ENCODE measurements around the gene GPR21.

The GPR21 gene

GRCh38 chr9:123073441-123073840, 40.0 kb downstream of the GPR21 start:
- no peaks in the 10 kb centered on the region for H3K79me2 ChIP-seq (ENCODE audit: insufficient read depth, low read length)
- TF ChIP-seq CTCF (IDR thresholded peaks at IDR 0.05; ENCODE audit: insufficient read depth, low read length, poor library complexity, severe bottlenecking) (no peak), EZH2phosphoT487 (conservative IDR thresholded peaks at IDR 0.05; ENCODE audit: low read length) (no peak)
- H3K9ac ChIP-seq (ENCODE audit: low read length) = no peak overlapping the region
- H3K9me3 ChIP-seq (ENCODE audit: insufficient read depth, low read length) = no peaks in the 10 kb centered on the region
- H4K20me1 ChIP-seq (ENCODE audit: low read depth, low read length) = no peaks in the 10 kb centered on the region
- H3F3A ChIP-seq (ENCODE audit: insufficient read depth) = peaks cover 8% of the 10 kb centered on the region; the same call in 1 of the 2 replicates
- H2AFZ ChIP-seq (ENCODE audit: low read depth, low read length, severe bottlenecking) = no peak overlapping the region
- H3K27me3 ChIP-seq (ENCODE audit: low read length) = no peaks in the 10 kb centered on the region
- no peak overlapping the region for H3K4me2 ChIP-seq (ENCODE audit: low read depth, low read length, poor library complexity, severe bottlenecking)
- peaks cover 16% of the 10 kb centered on the region for H3K36me3 ChIP-seq (ENCODE audit: low read length)
- H3K9me2 ChIP-seq (replicated peaks; ENCODE audit: insufficient read depth, low read length) = no peaks in the 10 kb centered on the region
- H3K4me3 ChIP-seq (ENCODE audit: insufficient read depth, low read length, poor library complexity, severe bottlenecking) = no peak overlapping the region
- no peak overlapping the region for H3K27ac ChIP-seq (ENCODE audit: low read depth, low read length)

- H3K9me2 ChIP-seq (replicated peaks; ENCODE audit: insufficient read depth, low read length) = no peaks in the 10 kb centered on the region
- H4K20me1 ChIP-seq (ENCODE audit: low read depth, low read length) = no peaks in the 10 kb centered on the region
- H3F3A ChIP-seq (ENCODE audit: insufficient read depth) = peaks cover 8% of the 10 kb centered on the region; the same call in 1 of the 2 replicates
- no peak overlapping the region for H3K27ac ChIP-seq (ENCODE audit: low read depth, low read length)
- H3K9ac ChIP-seq (ENCODE audit: low read length) = no peak overlapping the region
- H3K9me3 ChIP-seq (ENCODE audit: insufficient read depth, low read length) = no peaks in the 10 kb centered on the region
- no peak overlapping the region for H3K4me3 ChIP-seq (ENCODE audit: insufficient read depth, low read length, poor library complexity, severe bottlenecking)
- no peak overlapping the region for H3K4me2 ChIP-seq (ENCODE audit: low read depth, low read length, poor library complexity, severe bottlenecking)
- no peaks in the 10 kb centered on the region for H3K79me2 ChIP-seq (ENCODE audit: insufficient read depth, low read length)
- TF ChIP-seq CTCF (IDR thresholded peaks at IDR 0.05; ENCODE audit: insufficient read depth, low read length, poor library complexity, severe bottlenecking) (no peak), EZH2phosphoT487 (conservative IDR thresholded peaks at IDR 0.05; ENCODE audit: low read length) (no peak)
- no peaks in the 10 kb centered on the region for H3K27me3 ChIP-seq (ENCODE audit: low read length)
- H3K36me3 ChIP-seq (ENCODE audit: low read length) = peaks cover 16% of the 10 kb centered on the region; the same call in 1 of the 2 replicates
- no peak overlapping the region for H2AFZ ChIP-seq (ENCODE audit: low read depth, low read length, severe bottlenecking)
Measured at GRCh38 chr9:123073991-123074422, 40.5 kb downstream of the GPR21 start.

GRCh38 chr9:123074628-123075027, 41.2 kb downstream of the GPR21 start:
- Histone ChIP-seq H3F3A (ENCODE audit: insufficient read depth) (peaks cover 8% of the 10 kb centered on the region; the same call in 1 of the 2 replicates), H3K27ac (ENCODE audit: low read depth, low read length) (no peak overlapping the region), H3K9me3 (ENCODE audit: insufficient read depth, low read length) (no peaks in the 10 kb centered on the region), H3K9ac (ENCODE audit: low read length) (no peak overlapping the region), H4K20me1 (ENCODE audit: low read depth, low read length) (no peaks in the 10 kb centered on the region), H3K4me3 (ENCODE audit: insufficient read depth, low read length, poor library complexity, severe bottlenecking) (no peak overlapping the region), H2AFZ (ENCODE audit: low read depth, low read length, severe bottlenecking) (no peak overlapping the region), H3K36me3 (ENCODE audit: low read length) (peaks cover 16% of the 10 kb centered on the region; the same call in 1 of the 2 replicates), H3K9me2 (replicated peaks; ENCODE audit: insufficient read depth, low read length) (no peaks in the 10 kb centered on the region), H3K27me3 (ENCODE audit: low read length) (no peaks in the 10 kb centered on the region), H3K4me2 (ENCODE audit: low read depth, low read length, poor library complexity, severe bottlenecking) (no peak overlapping the region), H3K79me2 (ENCODE audit: insufficient read depth, low read length) (no peaks in the 10 kb centered on the region)
- TF ChIP-seq EZH2phosphoT487 (conservative IDR thresholded peaks at IDR 0.05; ENCODE audit: low read length) (no peak), CTCF (IDR thresholded peaks at IDR 0.05; ENCODE audit: insufficient read depth, low read length, poor library complexity, severe bottlenecking) (no peak)
